Activated T-cell treated with anti-CD3 and anti-CD28 coated beads for 4 hours (primary cell): Measurements from ENCODE around the gene SLC15A2.
"Not testable (repeated sequence)": the region's sequence is repeated elsewhere in the genome, so short reads cannot be mapped to it uniquely, and the experiment has no call there.

ENCODE experiments used
- DNase-seq: peaks from one replicate; pipeline ENCODE4 v3.0.0-alpha.2; 2020

SLC15A2 gene, protein sequence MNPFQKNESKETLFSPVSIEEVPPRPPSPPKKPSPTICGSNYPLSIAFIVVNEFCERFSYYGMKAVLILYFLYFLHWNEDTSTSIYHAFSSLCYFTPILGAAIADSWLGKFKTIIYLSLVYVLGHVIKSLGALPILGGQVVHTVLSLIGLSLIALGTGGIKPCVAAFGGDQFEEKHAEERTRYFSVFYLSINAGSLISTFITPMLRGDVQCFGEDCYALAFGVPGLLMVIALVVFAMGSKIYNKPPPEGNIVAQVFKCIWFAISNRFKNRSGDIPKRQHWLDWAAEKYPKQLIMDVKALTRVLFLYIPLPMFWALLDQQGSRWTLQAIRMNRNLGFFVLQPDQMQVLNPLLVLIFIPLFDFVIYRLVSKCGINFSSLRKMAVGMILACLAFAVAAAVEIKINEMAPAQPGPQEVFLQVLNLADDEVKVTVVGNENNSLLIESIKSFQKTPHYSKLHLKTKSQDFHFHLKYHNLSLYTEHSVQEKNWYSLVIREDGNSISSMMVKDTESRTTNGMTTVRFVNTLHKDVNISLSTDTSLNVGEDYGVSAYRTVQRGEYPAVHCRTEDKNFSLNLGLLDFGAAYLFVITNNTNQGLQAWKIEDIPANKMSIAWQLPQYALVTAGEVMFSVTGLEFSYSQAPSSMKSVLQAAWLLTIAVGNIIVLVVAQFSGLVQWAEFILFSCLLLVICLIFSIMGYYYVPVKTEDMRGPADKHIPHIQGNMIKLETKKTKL

DNA sequence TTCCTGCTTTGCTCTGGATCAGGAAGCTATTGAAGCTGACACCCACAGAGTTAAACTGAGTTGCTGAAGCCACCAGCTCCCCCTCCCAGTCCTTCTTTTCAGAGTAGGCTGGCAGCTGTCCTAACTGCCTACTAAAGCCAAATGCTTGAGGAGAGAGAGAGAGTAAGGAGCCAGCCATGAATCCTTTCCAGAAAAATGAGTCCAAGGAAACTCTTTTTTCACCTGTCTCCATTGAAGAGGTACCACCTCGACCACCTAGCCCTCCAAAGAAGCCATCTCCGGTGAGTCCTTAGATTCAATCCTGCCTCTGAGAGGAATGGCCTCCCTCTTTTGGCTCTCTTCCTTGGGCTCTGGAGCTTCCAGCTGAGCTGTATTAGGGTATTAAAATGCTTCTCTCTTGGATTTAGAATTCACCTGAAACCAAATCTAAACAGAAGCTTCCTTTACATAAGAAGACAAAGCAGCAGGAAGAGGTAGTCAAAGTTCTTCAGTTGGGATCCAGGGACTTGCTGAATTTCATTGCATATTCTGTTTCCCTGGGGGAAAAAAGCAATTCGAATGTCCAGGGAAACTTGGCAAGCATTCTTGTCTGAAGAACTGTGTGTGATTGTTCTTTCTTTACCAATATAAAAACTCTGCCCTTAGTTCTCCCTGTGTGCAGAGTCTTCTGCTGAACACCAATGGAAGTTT is at the start of gene SLC15A2:
SLC15A2 (plus strand) TSS at position 101 of the 690 bp plus-strand sequence; CDS start at position 177, 76 bp downstream.
- DNase-seq, result no peak

DNA sequence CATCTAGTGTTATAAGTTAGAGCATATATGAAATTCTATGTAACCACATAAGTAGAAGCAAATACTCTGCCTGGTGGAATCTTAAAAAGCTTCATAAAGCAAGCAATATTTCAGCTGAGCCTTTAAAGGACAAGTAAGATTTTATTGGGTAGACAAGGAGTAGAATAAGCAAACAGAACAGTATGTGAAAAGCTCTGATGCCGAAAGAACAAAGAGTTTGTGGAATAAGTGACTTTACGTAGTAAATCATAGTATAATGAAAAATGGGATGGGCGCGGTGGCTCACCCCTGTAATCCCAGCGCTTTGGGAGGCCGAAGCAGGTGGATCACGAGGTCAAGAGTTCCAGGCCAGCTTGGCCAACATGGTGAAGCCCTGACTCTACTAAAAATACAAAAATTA is 49.3 kb upstream of the SLC15A2 start:
- no peak for DNase-seq

DNA sequence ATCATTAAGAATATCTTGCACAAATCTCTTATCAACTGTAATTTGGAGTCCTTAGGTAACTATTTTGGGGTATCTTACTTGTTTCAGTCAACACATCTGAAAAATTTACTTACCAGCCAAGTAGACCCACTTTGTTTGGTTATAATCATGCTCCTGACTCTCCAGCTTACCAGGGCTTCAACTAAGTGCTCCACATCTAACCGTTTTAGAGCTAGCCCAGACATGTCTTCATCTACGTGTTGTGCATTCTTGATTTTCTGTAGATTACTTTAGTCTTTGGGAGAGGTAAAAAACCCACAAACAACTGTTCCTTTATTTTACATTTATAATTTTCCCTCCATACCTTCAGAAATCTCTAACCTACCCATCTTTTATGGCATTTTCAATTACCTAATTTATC is 41.9 kb upstream of the SLC15A2 start:
- DNase-seq, result no peak

DNA sequence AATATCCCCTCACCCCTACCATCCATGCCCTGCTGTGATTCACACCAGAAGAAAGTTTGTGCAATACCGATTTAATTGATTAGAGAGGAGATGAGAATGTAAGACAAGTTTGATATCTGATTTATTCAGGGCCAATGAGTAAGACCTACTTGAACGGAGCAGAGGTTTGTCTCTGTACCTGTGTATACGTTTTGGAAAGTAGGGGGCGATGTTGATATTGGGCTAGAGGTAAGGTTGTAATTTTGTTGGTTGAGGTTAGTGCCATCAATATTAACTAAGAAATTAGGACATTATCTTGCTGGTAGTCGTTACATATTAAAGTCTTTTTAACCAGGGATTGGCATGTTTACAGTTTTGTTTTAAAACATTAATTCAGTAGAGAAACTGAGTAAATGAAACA is 38.6 kb upstream of the SLC15A2 start:
- DNase-seq, result no peak

DNA sequence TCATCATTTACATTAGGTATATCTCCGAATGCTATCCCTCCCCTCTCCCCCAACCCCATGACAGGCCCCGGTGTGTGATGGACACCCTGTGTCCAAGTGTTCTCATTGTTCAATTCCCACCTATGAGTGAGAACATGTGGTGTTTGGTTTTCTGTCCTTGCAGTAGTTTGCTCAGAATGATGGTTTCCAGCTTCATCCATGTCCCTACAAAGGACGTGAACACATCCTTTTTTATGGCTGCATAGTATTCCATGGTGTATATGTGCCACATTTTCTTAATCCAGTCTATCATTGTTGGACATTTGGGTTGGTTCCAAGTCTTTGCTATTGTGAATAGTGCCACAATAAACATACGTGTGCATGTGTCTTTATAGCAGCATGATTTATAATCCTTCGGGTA is 36.4 kb upstream of the SLC15A2 start:
- DNase-seq, result not testable (repeated sequence)

DNA sequence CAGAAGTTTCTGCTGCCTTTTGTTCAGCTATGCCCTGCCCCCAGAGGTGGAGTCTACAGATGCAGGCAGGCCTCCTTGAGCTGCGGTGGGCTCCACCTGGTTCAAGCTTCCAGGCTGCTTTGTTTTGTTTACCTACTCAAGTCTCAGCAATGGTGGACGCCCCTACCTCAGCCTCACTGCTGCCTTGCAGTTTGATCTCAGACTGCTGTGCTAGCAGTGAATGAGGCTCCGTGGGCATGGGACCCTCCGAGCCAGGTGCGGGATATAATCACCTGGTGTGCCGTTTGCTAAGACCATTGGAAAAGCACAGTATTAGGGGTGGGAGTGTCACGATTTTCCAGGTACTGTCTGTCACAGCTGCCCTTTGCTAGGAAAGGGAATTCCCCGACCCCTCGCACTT is 31.0 kb upstream of the SLC15A2 start:
- DNase-seq, result not testable (repeated sequence)

DNA sequence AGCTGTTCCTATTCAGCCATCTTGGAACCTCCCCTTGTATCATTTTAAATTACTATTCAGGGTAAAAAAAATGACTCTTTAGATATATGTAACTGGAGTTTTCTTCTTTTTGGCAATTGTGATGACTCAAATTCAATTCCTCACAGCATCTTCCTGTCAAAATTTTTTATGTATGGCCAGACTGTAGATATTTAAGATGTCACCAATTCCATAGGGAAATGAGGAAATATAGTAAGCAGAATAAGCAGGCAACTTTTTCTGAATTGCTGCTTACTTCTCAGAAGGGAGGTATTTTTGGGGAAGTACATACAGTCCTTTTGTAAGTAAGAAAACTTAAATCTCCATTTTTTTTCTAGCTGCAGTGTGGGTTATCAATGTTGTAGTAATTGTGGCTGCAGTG is 30.4 kb upstream of the SLC15A2 start:
- DNase-seq, result no peak

DNA sequence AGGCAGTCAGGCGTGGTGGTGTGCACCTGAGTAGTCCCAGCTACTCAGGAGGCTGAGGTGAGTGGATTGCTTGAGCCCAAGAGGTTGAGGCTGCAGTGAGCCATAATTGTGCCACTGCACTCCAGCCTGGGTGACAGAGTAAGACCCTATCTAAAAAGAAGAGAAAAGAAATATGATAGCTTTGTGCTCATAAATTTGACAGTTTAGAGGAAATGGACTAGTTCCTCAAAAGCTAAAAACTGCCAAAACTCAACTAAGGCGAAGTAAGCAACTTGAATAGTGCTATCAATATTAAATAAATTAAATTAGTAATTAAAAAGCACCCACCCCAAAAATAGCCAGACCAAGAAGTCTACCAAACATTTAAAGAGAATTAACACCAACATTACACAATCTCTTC is 24.5 kb upstream of the SLC15A2 start:
- no peak for DNase-seq

DNA sequence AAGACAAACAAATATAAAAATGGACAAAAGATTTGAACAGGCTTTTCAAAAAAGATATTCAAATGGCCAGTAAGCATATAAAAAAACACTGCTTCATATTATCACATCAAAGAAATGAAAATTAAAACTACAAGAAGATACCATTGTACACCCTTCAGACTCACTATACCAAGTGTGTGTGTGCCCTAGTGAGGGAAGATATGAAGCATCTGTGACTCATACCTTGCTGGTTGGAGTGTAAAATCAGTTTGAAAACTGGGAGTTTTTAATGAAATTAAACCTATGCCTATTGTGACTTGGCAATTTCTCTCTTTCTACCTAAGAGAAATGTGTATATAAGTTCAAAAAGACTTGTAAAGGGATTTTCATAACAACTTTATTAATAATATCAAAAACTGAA is 23.5 kb upstream of the SLC15A2 start:
- no peak for DNase-seq

DNA sequence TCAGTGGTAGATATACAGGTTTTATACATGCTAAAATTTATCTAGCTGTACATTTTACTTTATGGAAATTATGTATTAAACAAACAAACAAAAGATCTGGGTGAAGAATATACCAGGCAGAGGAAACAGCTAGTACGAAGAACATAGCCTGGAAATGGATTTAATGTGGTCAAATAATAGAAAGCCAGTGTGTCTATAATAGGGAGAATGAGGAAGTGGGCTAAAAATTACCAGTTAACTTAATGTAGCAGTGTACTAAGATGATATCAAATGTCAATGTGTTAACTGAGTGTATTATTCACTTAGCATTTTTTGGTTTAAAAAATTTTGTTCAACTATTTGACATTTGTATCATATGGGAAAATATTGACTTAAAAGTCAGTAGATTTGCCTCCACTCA is 22.8 kb upstream of the SLC15A2 start:
- DNase-seq, result no peak

DNA sequence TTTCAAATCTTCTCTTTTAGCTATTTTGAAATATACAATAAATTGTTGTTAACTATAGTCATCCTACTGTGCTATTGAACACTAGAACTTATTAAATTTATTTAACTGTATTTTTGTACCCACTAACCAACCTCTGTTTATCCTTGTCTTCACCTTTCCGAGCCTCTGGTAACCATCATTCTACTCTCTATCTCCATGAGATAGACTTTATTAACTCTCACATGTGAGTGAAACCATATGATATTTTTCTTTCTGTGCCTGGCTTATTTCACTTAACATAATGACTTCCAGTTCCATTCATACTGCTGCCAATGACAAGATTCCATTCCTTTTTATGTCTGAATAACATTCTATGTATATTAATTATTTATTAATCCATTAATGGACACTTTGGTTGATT is 15.8 kb upstream of the SLC15A2 start:
- no peak for DNase-seq

DNA sequence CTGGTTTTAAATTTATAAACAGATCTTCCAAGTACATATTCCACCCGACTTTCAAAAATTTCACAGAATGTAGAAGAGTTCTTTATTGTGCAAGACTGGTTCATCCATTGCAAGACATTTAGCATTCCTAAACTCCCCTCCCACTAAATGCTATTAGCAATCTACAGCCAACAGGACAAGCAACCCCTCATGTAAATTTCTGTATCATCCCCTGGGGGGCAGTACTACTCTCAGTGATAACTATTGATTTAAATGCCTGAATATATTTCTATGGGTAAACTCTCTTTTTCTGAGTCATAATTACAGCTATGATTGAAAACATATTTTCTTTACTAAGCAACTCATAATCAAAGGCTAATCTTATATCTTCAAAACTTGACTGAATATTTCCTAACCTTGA is 10.7 kb upstream of the SLC15A2 start:
- no peak for DNase-seq

DNA sequence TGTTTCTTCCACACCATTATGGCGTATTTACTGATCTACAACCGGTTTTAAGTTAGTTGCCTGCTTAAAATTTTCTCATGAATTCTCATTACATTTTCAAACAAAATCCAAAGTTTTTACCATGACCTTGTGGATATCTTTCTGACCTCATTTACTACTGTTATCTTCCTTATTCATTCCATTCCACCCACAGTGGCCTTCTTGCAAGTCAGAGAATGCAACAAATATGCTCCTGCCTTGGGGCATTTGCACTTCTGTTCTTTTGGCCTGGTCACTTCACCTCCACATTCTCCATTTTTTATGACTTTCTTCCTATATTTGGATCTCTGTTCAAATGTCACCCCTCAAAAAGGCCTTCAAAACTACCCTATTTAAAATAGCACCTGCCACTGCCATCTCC is 8.8 kb upstream of the SLC15A2 start:
- no peak for DNase-seq

DNA sequence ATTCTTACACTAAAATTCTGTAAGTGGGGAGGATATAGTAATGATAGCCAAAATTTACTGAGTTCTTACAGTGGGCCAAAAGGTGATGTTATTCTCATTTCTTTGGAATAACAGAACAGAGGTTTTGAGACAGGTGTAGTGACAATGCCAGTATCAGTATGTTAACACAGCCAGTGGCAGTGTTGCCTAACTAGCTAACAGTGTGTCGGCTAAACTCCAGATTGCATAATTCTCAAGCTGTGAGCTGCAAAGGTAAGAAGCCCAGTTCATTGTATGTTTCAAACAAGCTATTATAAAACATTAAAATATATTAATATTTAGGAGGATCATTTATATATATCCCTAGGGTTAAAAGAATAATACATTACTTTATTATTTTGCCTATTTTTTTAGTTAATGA is 920 bp downstream of the SLC15A2 start:
- DNase-seq, result no peak

DNA sequence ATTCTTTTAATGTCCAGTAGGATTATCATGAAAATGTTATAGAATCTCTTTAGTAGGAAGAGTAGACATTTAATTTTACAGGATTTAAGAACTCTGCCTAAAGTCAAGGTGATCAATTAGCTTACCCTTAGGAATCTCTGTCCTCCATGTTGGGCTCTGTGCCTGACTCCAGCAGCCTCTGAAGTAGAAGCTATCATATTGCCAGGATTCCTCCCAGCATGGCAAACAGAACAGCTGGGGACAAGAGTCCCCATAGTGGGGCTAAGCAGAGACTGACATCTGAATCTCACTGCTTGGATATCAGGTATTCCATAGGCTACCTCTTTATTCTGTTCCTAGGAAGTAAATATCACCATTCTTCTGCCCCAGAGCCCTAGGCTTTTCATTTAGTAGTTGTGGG is 1.5 kb downstream of the SLC15A2 start:
- no peak for DNase-seq

DNA sequence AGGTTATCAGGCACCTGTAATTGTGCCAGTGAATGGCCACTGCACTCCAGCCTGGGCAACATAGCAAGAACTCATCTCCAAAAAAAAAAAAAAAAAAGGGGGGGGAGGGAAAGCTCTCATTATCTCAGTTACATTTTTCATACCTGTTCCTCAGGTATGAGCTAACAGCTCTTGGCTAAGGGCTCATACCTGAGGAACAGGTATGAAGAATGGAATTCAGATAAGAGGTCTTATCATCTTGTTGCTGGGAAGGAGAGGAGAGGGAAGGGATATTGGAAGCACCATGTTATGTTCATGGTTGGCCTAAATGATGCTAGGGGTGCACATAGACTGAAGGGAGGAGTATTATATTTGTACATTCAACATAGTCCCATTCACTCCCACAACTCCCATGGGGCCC is 2.6 kb downstream of the SLC15A2 start:
- no peak for DNase-seq

DNA sequence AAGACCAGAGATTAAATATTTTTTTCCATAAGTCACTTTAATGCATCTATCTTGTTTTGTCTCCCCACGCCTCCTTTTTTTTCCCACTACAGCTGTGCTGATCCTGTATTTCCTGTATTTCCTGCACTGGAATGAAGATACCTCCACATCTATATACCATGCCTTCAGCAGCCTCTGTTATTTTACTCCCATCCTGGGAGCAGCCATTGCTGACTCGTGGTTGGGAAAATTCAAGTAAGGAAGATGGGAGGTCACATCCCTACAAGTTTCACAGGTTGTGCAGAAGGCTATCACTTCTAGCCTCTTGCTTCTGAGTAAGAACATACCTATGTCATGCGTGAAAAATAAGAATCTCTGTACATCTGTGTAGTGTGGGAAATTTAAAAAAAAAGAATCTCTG is 3.1 kb downstream of the SLC15A2 start:
- no peak for DNase-seq

DNA sequence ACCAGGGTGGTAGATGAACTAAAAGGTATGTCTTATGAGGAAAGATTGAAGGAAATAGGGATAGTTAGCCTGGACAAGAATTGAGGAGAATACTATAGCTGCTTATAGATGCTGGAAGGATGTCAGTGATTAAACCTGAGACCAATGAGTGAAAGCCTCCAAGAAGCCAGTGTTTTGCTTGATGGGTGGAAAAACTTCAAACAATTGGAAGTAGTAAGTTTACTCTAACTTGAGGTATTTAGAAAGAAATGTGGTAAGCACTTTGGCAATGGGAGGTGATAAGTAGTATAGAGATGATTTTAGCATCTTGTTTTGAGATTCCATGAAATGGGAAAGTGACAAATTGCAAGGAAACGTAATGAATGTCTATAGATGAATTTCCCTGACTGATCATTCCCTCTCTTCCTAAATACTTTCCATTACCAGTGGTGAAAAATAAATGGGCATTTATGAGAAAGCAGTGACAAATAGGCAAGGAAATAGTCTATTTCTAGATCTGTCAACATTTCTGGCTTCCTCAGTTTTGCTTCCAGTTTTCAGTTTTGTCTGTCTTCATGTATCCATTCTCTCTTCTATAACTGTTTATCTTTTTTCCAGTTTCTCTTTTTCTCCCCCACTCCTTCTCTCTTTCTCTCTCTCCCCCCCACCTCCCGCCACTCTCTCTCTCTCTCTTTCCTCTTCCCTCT is 19.2 kb downstream of the SLC15A2 start:
- DNase-seq, result no peak

DNA sequence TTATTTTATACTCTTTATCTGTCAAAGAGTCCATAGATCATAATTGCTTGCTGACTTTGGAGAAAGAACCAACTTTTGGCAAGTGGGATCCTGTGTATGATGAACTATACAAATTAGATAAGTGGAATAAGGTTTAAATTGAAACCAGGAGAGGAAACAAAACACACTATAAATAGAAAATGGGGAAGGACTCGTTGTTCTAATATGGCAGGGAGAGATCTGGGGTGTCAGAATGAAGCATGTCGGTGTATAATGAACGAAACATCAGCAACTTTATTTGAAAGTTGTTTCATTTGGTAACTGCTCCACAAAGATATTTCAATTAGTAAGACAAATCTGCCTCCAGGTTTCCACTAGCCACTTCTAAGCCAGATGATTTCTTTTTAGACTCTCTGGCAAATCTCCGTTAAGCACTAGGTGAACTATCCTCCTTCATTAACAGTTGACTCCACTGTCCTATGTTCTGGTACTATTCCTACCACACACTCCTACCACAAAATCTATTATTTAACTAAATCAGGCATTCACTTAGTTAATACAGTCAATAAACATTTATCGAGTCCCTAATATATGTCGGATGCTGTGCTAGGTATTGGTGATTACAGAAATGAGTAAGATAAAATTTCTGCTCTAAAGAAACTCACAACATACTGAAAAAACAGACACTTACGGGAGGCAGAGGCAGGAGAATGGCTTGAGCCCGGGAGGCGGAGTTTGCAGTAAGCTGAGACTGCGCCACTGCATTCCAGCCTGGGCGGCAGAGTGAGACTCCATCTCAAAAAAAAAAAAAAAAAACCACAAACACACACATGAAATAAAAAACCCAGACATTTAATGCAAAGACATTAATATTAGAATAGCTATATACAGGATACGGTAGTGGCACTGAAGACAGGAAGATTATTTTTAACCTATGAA is 20.1 kb downstream of the SLC15A2 start:
- DNase-seq, result no peak

DNA sequence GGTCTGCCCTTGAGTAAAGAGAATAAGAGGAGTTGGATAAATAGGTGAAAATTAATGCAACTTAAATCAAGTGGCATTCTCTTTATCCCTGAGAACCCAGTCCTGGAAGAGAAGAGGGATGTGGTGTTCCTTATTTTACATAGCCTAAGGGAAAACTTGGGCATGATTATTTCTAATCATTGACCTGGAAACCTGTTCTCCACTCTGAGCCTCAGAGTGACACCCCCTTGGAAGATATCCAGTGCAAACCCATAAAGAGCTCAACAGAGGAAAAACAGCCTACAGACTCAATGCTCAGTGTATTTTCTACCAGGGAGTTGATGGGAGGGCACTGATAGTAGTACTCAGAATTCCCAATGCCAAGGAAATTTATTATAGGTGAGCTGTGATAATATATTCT is 22.0 kb downstream of the SLC15A2 start:
- DNase-seq, result no peak

DNA sequence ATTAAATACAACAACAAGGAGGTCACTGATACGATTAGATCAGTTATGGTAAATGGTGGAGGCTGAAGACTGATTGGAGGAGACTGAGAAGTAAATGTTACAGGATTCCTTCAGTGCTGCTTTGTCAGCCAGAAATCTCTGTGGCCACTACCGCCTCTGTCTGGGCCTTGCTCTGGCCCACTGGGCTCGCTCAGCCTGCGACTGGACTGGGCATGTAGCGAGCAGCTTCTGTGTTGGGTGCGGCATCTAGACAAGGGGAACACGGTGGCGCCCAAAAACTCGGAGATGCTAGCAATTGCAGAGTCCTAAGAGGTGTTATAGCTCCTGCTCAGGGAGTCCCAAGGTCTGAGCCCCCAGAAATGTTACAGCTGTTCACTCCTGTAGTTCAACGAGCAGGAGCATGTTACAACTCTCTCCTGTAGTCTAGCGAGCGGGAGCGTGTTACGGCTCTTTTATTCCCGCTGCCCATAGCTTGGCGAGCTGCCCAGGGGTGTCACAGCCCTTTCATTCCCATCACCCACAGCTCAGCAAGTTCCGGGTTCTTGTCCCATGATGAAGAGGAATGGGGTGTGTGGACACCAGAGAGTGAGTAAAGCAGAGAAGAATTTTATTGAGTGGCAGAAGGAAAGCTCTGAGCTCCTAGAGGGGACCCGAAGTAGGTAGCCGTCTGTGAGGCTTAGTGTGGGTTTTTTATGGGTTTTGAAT is 24.7 kb downstream of the SLC15A2 start:
- no peak for DNase-seq

DNA sequence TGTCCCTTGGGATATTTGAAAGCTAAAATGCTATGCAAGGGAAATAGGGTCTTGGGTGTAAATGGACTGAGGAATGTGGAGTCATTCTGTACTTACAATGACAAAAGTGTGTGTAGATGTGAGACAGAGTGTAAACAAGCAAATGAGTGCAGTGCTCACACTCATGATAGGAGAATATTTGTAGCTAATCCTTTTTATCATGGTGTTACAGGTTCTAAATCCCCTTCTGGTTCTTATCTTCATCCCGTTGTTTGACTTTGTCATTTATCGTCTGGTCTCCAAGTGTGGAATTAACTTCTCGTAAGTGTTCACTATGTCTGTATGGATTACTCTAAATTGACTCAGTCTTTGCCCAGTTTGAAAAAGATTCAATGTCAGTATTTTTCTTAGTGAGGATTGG is 30.5 kb downstream of the SLC15A2 start:
- no peak for DNase-seq
